MM.1S (cell line): ENCODE results near the gene ZCCHC2.

Experiments used
- DNase-seq: peaks from one replicate; pipeline ENCODE4 v3.0.0-alpha.2; 2015
- H2AFZ ChIP-seq: fragments of 300-600 bp; sonication (generic); 2 replicates; pipeline ENCODE4 v1.6.0; 2016; ENCODE audit warnings: antibody characterized with exemption, low read length
- H3F3A ChIP-seq: fragments of 300-600 bp; sonication (generic); 2 replicates; pipeline ENCODE4 v1.6.1; 2016; ENCODE audit warnings: mild to moderate bottlenecking, antibody characterized with exemption, low read length, moderate library complexity, mixed read lengths; ENCODE audit not compliant: insufficient read depth
- H3K27ac ChIP-seq: fragments of 300-600 bp; sonication (generic); 2 replicates; pipeline ENCODE4 v1.5.1; 2016; ENCODE audit warnings: mild to moderate bottlenecking, low read length
- H3K27me3 ChIP-seq: fragments of 300-600 bp; sonication (generic); replicated peaks from 2 replicates; pipeline ENCODE4 v1.6.0; 2016; ENCODE audit warnings: low read length; ENCODE audit not compliant: insufficient read depth
- H3K36me3 ChIP-seq: fragments of 300-600 bp; sonication (generic); replicated peaks from 2 replicates; pipeline ENCODE4 v1.6.1; 2016; ENCODE audit warnings: mild to moderate bottlenecking, low read length, mixed read lengths; ENCODE audit not compliant: insufficient read depth
- H3K4me1 ChIP-seq: fragments of 300-600 bp; sonication (generic); 2 replicates; pipeline ENCODE4 v1.6.1; 2016; ENCODE audit warnings: low read length, mixed read lengths
- H3K4me2 ChIP-seq: fragments of 300-600 bp; sonication (generic); 2 replicates; pipeline ENCODE4 v1.6.0; 2016; ENCODE audit warnings: low read depth, low read length
- H3K4me3 ChIP-seq: fragments of 300-600 bp; sonication (generic); 2 replicates; pipeline ENCODE4 v1.5.1; 2016; ENCODE audit warnings: low read length, mixed read lengths
- H3K79me2 ChIP-seq: fragments of 300-600 bp; sonication (generic); 2 replicates; pipeline ENCODE4 v1.6.1; 2016; ENCODE audit warnings: mixed run types, low read length, mixed read lengths
- H3K9ac ChIP-seq: fragments of 300-600 bp; sonication (generic); 2 replicates; pipeline ENCODE4 v1.6.1; 2016; ENCODE audit warnings: low read length, mixed read lengths
- H3K9me2 ChIP-seq: fragments of 300-600 bp; sonication (generic); replicated peaks from 2 replicates; pipeline ENCODE4 v1.6.1; 2016; ENCODE audit warnings: mild to moderate bottlenecking, low read length, mixed read lengths; ENCODE audit not compliant: insufficient read depth
- H3K9me3 ChIP-seq: fragments of 300-600 bp; sonication (generic); replicated peaks from 2 replicates; pipeline ENCODE4 v1.6.1; 2016; ENCODE audit warnings: mild to moderate bottlenecking, low read length, mixed read lengths; ENCODE audit not compliant: insufficient read depth
- H4K20me1 ChIP-seq: fragments of 300-600 bp; sonication (generic); 2 replicates; pipeline ENCODE4 v1.6.1; 2016; ENCODE audit warnings: mild to moderate bottlenecking, low read length, moderate library complexity, mixed read lengths; ENCODE audit not compliant: insufficient read depth
- CTCF ChIP-seq: fragments of 300-600 bp; sonication (generic); IDR thresholded peaks from 2 replicates; pipeline ENCODE4 v1.5.1; 2016; ENCODE audit warnings: antibody characterized with exemption, low read length, mixed read lengths
- EZH2 ChIP-seq: fragments of 300-600 bp; sonication (generic); optimal IDR thresholded peaks from 2 replicates; pipeline ENCODE3; 2017; ENCODE audit warnings: low read depth, mild to moderate bottlenecking, antibody characterized with exemption, low read length, mixed read lengths
- EZH2phosphoT487 ChIP-seq: fragments of 300-600 bp; sonication (generic); IDR thresholded peaks from 2 replicates; pipeline ENCODE4 v1.6.1; 2018; ENCODE audit warnings: antibody characterized with exemption, low read length

ZCCHC2 gene

GRCh38 chr18:62521593-62521992, 1.2 kb upstream of the ZCCHC2 start:
- 0 out of 2 replicates have a peak, but pooled peaks cover 6% of the 10 kb centered on the region for H3F3A ChIP-seq
- no peak overlapping the region for H3K27ac ChIP-seq
- peaks cover 63% of the 10 kb centered on the region for H3K27me3 ChIP-seq
- no peak for DNase-seq
- H3K4me3 ChIP-seq: no peak overlapping the region
- H3K79me2 ChIP-seq: no peaks in the 10 kb centered on the region
- H3K9ac ChIP-seq: no peak overlapping the region
- TF ChIP-seq EZH2phosphoT487 (no peak), CTCF (no peak), EZH2 (no peak)
- H3K9me2 ChIP-seq: no peaks in the 10 kb centered on the region
- peak overlapping the region; percentile 85; the same call in 1 of the 2 replicates for H3K4me2 ChIP-seq
- peaks cover 6% of the 10 kb centered on the region; the same call in 1 of the 2 replicates for H3K4me1 ChIP-seq
- no peaks in the 10 kb centered on the region for H4K20me1 ChIP-seq
- no peak overlapping the region for H2AFZ ChIP-seq
- no peaks in the 10 kb centered on the region for H3K36me3 ChIP-seq
- H3K9me3 ChIP-seq: no peaks in the 10 kb centered on the region

- Histone ChIP-seq H3K4me2 (peak overlapping the region; percentile 85), H3K9me3 (no peaks in the 10 kb centered on the region), H3K27me3 (peaks cover 63% of the 10 kb centered on the region), H3K4me1 (peaks cover 6% of the 10 kb centered on the region; the same call in 1 of the 2 replicates), H3K9ac (peak overlapping the region; percentile 37; the same call in 1 of the 2 replicates), H3K27ac (peak overlapping the region; percentile 52; the same call in 1 of the 2 replicates), H3F3A (0 out of 2 replicates have a peak, but pooled peaks cover 6% of the 10 kb centered on the region), H3K4me3 (peak overlapping the region; percentile 81), H3K79me2 (no peaks in the 10 kb centered on the region), H3K36me3 (no peaks in the 10 kb centered on the region), H3K9me2 (no peaks in the 10 kb centered on the region), H2AFZ (peak overlapping the region; percentile 35), H4K20me1 (no peaks in the 10 kb centered on the region)
- peak; percentile 26 for DNase-seq
- TF ChIP-seq EZH2: no peak
- TF ChIP-seq CTCF: no peak
- TF ChIP-seq EZH2phosphoT487: no peak
These were observed 684 bp upstream of the ZCCHC2 start for GRCh38 chr18:62522178-62522503.

- no peak overlapping the region for H3K9ac ChIP-seq
- no peak overlapping the region; the same call in 1 of the 2 replicates for H3K27ac ChIP-seq
- H3K9me3 ChIP-seq: no peaks in the 10 kb centered on the region
- no peak for TF ChIP-seq EZH2
- TF ChIP-seq EZH2phosphoT487: no peak
- no peak for TF ChIP-seq CTCF
- peaks cover 6% of the 10 kb centered on the region; the same call in 1 of the 2 replicates for H3K4me1 ChIP-seq
- H3K4me2 ChIP-seq: no peak overlapping the region
- no peak for DNase-seq
- H3K36me3 ChIP-seq: no peaks in the 10 kb centered on the region
- H2AFZ ChIP-seq: no peak overlapping the region
- 0 out of 2 replicates have a peak, but pooled peaks cover 6% of the 10 kb centered on the region for H3F3A ChIP-seq
- no peaks in the 10 kb centered on the region for H3K9me2 ChIP-seq
- H4K20me1 ChIP-seq: no peaks in the 10 kb centered on the region
- H3K79me2 ChIP-seq: no peaks in the 10 kb centered on the region
- no peak overlapping the region for H3K4me3 ChIP-seq
- peaks cover 56% of the 10 kb centered on the region for H3K27me3 ChIP-seq
These were observed 397 bp downstream of the ZCCHC2 start for GRCh38 chr18:62523255-62523588.
